CD4-positive, alpha-beta T cell treated with Interleukin-12 subunit alpha and Interleukin-12 subunit beta, for 1 hour (primary cell): ENCODE results near the gene LLPH.

Source experiments
- DNase-seq: peaks from one replicate; pipeline ENCODE4 v3.0.0-alpha.2; 2020

Gene LLPH

DNA sequence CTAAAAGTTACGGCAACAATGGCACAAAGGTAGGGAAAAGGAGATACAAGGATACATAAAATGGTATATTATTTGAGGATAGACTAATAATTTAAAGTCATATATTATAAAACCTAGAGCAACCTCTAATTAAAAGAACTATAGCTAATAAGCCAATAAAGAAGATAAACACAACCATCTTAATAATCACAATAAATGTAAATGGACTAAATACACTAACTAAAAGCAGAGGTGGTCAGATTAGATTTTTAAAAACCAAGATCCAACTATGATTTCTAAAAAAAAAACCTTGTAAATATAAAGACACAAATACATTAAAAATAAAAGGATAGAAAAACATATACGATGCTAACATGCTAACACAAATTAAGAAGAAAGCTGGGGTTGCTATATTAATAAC lies 10.7 kb upstream of the LLPH start:
- DNase-seq, result no peak

DNA sequence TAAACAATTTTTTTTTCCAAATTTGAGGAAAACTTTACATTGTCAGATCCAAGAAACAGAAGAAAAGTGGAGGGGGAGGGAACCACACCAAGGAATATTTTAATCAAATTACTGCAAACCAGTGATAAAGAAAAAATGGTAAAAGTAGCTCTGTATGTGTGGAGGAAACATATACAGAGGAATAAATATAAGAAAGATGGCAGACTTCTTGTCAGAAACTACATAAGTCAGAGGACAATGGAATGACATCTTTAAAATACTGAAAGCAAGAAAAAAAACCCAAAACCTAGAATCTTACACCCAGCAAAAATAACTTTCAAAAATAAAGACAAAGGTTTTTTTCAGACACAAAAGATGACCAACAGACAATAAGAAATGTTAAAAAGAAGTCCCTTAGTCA lies 10.2 kb upstream of the LLPH start:
- DNase-seq, result no peak

DNA sequence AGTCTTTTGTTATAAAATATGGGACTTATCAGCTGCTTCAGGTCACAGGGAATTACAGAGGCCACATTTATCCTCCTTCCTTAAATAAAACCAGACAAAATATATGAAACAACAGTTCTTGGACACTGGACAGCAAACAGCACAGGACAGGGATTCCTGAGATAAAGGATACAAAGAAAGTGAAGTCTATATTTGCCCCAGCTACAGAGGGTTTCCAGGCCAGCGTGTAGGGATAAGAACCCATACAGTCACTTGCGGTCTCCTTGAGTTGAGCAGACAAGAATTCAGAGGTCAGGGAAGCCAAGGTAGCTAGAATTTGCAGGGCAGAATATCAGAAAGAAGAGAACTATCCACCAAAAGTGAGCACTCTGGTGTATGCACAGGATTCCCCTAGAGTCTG lies 8.8 kb upstream of the LLPH start:
- no peak for DNase-seq

DNA sequence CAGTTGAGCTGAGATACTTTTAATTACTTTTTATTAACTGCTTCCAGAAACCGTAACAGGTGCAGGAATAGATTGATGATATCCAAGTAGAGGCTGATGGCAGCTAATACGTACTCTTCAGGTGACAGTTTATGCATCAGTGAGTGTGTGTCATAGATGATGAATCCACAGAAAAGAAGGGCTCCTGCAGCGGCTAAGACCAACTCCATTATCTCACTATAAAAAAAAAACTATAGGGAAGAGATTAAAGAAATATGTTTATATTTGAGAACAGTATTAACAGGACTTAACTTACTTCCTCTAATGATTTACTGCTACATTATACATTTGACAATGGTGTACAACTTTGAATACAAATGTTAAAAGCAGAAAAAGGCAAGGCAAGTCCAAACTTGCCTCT lies 7.4 kb upstream of the LLPH start:
- no peak for DNase-seq

DNA sequence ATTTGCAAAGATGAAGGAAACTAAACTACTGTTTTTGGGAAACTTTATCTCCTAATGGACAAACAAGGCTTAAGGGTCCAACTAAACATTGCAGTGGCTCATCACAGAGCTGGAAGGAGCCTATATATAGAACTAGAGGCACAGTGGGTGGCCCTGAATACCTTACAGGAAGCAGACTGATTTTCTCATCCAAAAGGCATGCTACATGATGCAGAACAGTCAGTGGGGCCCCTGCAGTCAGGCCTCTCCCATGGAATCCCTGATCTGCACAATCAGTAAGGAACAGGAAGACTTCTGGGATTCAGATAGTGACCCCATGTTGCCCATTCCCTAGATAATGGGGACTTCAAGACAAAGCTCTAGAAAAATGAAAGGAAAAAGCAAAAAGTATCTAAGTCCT lies 1.9 kb upstream of the LLPH start:
- DNase-seq, result no peak

DNA sequence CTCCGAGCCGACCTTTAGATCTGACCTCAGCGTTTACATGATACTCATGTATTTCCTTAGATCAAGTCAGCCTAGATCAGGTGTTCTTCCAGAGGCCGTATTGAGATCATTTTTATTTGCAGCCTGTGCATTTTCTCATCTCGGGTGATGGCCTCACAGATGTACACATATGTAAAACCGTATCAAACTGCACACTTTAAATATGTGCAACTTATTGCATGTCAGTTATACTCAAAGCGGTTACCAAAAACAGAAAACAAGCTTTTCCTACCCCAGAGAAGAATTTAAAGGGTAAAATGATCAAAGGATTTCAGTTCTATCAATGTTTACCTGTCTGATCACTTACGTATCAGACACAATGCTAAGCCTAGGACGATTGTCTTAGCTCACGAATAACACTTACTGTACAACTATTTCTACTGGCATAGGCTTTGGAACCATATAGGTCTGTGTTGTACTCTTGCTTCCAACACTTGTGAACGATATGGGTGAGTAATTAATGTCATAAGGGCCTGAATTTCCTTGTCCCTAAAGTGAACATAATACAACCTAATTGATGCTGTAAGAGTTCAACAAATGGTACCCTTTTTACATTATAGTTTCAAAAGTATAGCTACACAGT lies 628 bp upstream of the LLPH start:
- DNase-seq, result no peak

DNA sequence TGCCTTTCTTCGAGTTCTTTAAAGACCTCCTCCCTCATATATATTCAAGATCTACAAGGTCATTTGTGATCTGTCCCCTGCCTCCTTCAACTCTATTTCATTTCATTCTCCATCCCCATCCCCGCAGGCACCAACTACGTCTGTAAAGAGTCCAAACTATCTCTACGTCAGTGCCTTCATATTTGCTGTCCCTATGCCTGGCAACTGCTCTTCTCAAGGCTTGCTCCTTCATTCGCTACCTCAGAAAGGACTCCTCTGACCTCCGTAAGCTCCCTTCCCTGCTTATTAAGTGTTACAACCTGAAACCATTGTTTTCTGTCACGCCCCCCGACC lies 650 bp downstream of the LLPH start:
- no peak for DNase-seq

DNA sequence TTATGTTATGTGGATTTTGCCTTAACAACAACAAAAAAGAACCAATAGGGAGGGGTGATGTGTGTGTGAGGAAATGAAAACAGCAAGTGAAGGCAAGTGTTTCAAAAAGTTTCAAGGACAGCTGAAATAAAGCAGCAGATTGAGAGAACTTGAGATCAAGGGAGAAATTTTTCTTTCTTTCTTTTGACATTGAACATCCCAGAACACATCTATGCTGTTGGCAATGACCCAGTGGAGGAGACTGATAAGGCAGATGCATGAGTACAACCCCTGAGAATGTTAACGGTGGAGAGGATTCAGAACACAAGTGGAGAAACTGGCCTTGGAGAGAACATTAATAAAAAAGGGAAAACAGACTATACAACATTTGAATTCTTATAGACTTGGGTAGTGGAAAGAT lies 2.9 kb downstream of the LLPH start:
- no peak for DNase-seq

DNA sequence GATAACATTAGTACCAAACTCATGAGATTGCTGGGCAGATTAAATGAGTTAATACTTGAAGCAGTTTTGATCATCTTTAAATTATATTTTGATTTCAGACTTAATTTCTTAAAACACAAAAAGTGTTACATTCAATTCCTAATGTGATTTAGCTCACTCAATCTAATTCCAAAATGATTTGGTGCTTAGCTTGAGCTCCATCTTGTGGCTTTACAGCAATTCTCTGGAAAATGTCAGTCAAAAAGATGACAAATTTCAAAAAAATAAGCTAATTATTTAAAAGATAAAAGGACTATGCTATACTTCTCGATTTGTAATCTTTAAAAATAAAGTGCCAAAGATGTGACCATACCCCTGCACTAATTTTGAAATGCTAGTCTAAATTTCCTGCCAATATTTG lies 10.1 kb downstream of the LLPH start:
- DNase-seq, result no peak

DNA sequence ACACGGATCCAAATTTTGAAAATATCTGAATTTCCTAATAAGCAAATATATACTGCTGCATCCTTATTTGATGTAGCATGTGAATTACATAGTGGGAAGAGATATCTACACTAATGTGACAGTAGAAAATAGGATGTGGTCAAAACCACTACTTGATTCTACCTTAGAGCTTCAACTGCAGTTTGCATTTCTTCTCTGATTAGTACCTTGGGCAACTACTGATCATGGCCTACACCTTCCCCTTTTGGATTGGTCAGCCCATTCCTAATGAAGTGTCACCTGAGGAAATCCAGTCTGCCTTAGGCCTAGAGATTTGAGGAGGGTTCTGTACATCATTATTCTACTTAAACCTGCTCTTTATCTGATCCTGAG lies 10.7 kb downstream of the LLPH start:
- DNase-seq, result no peak

DNA sequence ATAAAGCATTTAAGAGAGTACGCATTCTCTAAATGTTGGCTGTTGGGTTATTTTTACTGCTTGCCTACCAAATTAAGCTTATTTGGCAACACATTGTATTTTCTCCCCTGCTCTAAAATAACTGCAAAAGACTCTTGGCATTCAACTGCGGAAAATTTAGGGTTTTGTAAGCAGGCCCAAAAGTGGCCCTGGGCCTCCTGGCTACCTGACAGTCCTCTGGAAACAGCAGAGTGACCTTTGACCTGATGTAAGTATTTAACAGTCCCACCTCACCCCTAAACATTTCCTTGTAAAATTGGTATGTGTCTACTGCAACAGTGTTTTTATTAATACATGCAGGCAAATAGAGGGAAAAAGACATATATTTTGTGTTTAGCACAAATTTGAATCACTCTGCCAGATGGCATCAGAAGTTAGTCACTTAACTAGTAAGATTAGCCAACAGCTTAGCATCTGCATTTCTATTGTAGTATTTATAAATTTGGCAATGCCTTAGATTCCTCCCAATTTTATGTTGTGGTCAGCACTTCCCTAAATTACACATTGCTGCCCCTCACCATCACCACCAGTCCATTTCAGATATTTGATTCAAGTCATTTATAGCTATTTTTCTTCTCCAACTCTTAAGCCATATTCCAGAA lies 11.2 kb downstream of the LLPH start:
- no peak for DNase-seq

DNA sequence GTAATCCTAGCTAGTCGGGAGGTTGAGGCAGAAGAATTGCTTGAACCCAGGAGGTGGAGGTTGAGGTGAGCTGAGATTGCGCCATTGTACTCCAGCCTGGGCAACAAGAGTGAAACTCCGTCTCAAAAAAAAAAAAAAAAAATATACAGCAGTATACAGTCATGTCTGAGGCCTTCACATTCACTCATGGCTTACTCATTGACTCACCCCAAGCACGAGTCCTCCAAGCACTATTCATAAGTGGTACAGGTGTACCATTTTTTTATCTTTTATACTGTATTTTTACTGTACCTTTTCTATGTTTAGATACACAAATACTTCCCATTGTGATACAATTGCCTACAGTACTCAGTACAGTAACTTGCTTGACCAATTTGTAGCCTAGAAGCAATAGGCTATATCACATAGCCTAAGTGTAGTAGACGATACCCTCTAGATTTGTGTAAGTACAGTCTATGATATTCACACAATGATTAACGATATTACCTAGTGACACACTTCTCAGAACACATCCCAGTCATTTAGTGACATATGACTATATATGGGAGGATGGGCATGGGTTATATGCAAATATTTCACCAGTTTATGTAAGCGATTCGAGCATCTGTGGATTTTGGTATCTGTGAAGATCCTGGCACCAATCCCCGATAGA lies 12.2 kb downstream of the LLPH start:
- no peak for DNase-seq

DNA sequence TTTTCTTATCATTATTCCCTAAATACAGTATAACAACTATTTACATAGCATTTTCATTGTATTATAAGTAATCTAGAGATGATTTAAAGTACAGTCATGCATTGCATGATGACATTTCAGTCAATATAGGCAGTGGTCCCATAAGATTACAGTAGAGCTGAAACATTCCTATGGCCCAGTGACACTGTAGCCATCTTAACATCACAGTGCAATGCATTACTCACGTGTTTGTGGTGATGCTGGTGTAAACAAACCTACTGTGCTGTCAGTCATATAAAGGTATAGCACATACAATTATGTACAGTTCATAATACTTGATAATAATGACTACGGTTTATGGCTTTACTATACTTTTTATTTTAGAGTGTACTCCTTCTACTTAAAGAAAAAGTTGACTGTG lies 13.3 kb downstream of the LLPH start:
- DNase-seq, result no peak

DNA sequence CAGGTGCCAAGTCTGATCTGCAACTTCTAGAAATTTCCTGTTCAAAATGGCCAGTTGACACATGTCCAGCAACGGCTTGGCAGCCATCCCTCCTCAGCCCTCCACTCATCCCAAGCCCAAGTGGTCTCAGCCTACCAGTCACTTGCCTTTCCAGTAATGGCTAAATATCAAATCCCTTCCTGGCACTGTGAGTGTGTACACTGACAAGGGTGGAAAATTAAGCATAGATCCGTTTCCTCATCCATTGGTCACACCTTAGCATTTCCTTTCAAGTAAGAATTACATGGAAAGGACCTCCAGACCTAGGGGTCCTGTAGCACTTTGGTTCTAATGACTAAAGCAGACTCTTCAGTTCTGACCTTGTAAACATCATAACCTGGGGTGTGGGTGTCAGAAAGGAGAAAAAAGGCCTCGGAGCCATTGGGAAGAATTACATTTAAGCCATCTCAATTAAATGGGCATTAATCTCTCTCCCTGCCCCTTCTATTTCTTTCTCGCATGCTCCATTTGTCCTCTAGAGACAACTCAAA lies 15.4 kb downstream of the LLPH start:
- no peak for DNase-seq

DNA sequence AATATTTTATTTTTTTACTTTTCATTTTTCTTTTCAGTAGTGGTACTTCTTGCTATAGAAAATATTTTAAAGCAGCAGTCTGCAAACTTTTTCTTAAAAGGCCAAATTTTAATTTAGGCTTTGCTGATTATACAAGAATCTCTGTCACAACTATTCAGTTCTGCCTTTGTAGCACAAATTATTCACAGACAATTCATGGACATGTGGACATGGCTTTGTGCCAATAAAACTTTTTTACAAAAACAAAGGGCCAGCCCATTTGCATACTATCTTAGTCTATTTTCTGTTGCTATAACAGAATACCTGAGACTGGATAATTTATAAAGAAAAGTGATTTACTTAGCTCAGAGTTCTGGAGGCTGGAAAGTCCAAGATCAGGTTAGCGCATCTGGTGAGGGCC lies 17.1 kb downstream of the LLPH start:
- DNase-seq, result no peak

DNA sequence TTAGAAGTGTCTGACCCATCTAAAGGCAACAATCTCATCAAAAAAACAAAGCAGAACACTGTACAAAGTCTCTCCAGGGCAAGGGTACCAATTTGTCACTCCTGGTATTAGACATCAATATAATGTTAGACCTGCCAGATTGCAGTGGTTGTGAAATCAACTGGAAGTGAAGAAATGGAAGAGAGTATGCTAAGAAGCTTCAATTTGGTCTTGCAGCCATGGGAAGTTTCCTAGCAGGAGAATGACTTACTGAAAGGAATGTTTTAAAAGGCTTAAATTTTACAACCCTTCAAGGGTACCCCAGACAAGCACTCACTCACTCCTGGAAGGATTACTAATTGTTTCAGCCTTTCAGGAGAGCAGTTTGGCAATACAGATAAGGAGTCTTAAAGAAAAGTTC lies 18.9 kb downstream of the LLPH start:
- no peak for DNase-seq

DNA sequence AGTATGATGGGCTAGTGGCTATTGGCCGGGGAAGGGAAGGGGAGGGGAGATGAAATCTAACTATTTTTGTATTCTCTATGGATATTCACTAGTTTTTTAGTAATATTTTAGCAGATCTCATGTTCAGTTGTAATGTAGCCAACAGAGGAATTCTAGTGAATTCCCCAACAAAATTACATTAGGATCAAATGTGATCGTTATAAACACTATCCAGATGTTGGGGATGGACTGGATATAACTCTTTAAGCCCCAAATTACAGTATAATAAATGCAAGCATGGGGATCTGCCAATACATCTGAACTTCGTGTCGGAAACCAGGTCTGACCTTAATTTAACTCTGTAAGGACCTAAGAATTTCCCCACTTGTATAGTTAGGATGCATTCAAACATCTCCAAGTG lies 21.5 kb downstream of the LLPH start:
- DNase-seq, result no peak

DNA sequence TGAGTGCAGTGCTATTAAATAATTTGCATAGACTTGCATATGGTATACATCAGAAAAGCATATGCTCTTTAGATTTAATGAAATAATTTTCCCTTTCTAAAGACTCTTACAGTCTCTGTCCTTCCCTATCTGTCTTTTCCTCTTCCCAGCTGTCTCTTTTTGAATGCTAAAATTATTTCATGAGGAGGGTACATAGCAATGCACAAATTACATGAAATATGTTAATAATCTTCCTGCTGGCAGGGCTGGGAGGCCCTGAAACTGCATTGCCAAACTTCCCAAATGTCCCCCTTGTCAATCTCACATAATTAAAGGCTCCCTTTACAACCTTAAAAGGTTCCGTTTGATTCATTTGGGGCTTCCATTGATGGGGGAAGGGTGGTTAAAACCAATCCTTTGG lies 22.2 kb downstream of the LLPH start:
- no peak for DNase-seq

DNA sequence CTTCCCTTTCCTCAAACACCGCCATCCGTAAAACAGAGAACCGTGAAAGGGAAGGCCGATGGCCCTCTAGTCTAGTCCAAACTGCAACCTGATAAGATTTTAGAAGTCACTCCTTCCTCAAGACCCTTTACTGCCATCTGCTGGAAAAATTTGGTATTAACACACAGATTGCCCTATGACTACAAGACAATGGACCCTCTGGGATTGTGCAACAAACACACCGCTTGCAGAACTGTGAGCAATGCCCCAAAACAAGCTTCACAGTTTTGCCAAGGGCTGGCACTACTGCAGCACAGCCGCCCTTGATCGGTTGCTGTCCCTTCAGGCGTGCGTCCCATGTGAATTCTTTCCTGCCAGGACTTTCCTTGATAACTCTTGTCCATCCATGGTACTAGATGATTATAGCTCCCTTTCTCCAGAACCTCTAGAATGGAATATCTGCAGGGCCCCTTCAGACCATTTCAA lies 23.1 kb downstream of the LLPH start:
- DNase-seq, result peak; percentile 78

DNA sequence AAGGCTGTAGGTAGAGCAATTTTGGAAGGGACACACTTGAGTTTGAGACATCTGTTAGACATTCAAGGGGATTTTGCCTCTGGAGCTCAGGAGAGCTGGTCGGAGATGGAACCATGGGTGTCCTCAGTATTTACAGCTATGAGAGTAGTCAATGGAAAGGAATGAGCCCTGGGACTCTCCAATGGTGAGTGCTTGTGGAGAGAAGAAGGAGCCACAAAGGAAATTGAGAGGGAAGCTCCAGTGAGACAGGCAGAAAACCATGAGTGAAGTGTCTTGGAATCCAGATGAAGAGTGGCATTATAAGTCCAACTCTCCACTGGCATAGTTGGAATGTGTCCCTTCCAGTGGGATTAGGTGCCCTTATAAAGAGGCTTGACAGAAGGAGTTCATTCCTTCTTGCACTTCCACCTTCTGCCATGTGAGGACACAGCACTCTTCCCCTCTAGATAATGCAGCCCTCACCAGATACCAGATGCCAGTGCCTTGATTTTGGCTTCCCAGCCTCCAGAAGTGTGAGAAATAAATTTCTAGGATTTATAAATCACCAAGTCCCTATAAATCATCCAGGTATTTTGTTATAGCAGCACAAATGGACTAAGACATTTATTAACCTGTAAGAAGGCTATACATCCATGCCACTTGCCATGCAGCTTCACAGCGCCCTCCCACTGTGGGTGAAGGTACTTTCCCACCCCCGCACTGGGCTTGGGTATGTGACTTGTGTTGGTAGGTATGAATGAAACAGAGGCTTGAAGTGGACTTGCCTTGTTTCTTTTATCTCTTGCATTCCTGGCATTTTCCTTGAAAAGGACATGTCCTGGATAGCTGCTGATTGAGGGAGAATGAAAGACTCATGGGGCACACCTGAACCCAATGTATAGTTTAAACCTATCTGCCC lies 27.3 kb downstream of the LLPH start:
- DNase-seq, result no peak

DNA sequence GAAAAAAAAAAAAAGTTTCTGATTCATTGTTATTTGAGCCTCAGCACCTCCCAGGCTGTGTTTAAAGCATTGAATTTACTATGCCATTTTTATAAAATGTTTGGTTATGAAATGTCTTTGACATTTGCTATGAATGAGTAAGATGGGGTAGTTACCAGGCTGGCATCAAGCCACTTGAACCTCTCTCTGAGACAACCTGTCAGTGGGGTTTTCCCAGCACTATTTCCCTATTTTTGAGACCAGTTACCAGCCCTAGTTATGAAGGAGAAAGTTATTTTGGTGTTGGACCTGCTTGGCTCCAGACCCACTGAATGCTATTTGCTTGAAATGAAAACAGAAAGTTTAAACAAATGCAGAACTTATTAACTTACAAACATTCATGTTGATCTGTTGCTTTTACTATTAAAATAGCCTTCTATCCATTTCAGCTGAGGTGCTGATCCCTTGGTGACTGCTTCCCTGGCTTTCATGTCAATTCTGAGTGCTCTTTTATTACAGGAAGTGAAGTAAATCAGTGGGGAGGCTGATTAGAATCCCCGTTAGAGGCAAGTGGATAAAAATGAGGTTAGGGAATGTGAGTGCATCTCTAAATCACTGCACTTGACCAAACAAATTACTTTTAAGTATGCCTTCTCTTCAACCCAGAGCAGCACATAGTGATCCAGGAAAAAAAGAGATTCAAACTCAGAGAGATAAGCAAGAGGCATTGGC lies 37.8 kb downstream of the LLPH start:
- DNase-seq, result no peak

DNA sequence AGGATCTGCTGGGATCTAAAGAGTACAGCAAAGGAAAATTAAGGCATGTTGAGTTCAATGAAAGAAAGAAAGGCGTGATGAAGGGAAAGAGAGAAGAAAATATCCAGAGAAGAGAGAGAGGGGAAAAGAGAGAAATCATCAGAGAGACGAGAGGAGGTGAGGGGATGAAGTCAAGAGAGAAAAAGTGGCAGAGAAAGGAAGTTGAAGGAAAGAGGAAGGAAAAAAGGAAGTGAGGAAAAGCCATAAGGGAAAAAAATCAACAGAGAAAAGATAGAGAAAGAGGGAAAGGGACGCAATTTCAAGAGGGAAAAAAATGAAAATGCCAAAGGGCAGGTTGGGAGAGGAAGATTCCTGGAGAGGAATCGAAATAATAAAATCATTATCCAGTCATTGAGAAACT lies 40.4 kb downstream of the LLPH start:
- no peak for DNase-seq

DNA sequence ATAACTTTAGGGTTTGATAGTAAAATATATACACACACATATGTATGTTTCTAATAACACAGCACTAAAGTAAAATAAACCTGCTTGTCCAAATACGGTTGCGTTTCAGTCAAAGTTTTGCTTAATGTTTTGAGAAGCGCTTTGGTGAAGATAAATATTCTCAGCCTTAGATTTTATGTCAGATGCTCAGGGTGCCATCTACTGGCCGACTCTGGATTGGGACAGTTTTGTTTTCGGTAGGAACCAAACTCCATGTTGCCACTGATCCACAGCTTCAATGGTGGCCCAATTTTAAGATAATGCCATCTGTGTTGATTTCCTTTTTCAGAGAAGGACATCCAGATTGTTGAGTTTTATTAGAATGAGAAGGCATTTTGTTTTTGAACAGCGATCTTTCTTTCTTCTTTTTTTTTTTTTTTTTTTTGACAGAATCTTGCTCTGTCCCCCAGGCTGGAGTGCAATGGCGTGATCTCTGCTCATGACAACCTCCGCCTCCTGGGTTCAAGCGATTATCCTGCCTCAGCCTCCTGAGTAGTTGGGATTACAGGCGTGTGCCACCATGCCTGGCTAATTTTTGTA lies 43.1 kb downstream of the LLPH start:
- peak; percentile 45 for DNase-seq
